Heart right ventricle (tissue), 16 donors: Measurements from ENCODE around the gene NACAD. TPM values are rescaled to one million over a fixed set of nuclear protein-coding genes. Genes with fewer than 3 reads are reported as not detected.

ENCODE experiments used
- ATAC-seq, 8 donors: fragments of 200-7000 bp; cut with Tn5 transposase; one replicate each; pipeline ENCODE4 v1.9.1; 2020; ENCODE audit warnings: mild to moderate bottlenecking in 8 of 8, moderate library complexity in 8 of 8, moderate number of reproducible peaks in 1 of 8
- DNase-seq, 2 donors: peaks; one replicate each; pipeline ENCODE4 v3.0.0-alpha.2; 2020
- H3K27ac ChIP-seq, 10 donors: fragments of 200-600 bp; sonication (generic) in 2 of 10; one replicate each; pipeline versions ENCODE4 v1.5.0 to v1.8.0; 2020 to 2022; ENCODE audit warnings: mild to moderate bottlenecking in 3 of 10
- H3K27me3 ChIP-seq, 7 donors: fragments of 200-600 bp; one replicate each; pipeline ENCODE4 v1.8.0; 2021 to 2022; ENCODE audit warnings: mild to moderate bottlenecking in 2 of 7
- H3K36me3 ChIP-seq, 9 donors: fragments of 200-600 bp; sonication (generic) in 1 of 9; one replicate each; pipeline versions ENCODE4 v1.5.0 to v1.8.0; 2020 to 2022; ENCODE audit warnings: mild to moderate bottlenecking in 2 of 9
- H3K4me1 ChIP-seq, 9 donors: fragments of 200-600 bp; sonication (generic) in 1 of 9; one replicate each; pipeline versions ENCODE4 v1.5.0 to v1.8.0; 2020 to 2022; ENCODE audit warnings: mild to moderate bottlenecking in 4 of 9
- H3K4me3 ChIP-seq, 10 donors: fragments of 200-600 bp; sonication (generic) in 2 of 10; one replicate each; pipeline versions ENCODE4 v1.5.0 to v1.8.0; 2020 to 2022; ENCODE audit warnings: mild to moderate bottlenecking in 7 of 10, moderate library complexity in 2 of 10
- H3K9me3 ChIP-seq, 11 donors: fragments of 200-600 bp in 10 of 11; sonication (generic) in 2 of 11; one replicate each; pipeline versions ENCODE4 v1.5.0 to v1.8.0; 2013 to 2022; ENCODE audit warnings: mild to moderate bottlenecking in 2 of 11, control low read depth in 1 of 11, moderate library complexity in 1 of 11
- CTCF ChIP-seq, 9 donors: fragments of 200-600 bp; sonication (generic) in 2 of 9; IDR thresholded peaks; one replicate each; pipeline versions ENCODE4 v1.5.0 to v1.8.0; 2021 to 2022; ENCODE audit warnings: antibody characterized with exemption in 9 of 9, mild to moderate bottlenecking in 5 of 9, moderate library complexity in 1 of 9
- whole genome bisulfite sequencing, 2 donors: extraction: QIAGEN DNeasy Blood & Tissue Kit; methylation state at CpG; one replicate each; pipeline ENCODE4 v1.1.7; 2013; ENCODE audit warnings: inconsistent platforms in 1 of 2; 5-methylcytosine and 5-hydroxymethylcytosine counted together
- intact Hi-C, 10 donors: fragments of 100-400 bp; cut with DNase I; formaldehyde crosslinking; loops; one replicate each; pipeline versions ENCODE4 v1.11.1 to v1.14.2; 2022
- polyA plus RNA-seq, 2 donors: library from polyadenylated mRNA; stranded (reverse); fragments of 200-250 nt; gene quantifications; one replicate each; pipeline ENCODE4 v1.2.3, GENCODE V29; 2013
- total RNA-seq, 10 donors: library from RNA; stranded (reverse); fragmentation: NEBNext Ultra II Directional in 3 of 10; extraction: Animal tissue kit (Norgen Biotek cat#: 25700) in 3 of 10; gene quantifications; one replicate each; pipeline versions ENCODE4 v1.2.1 to v1.2.4, GENCODE V29; 2021 to 2023
- donor health status: Arrhythmogenic right ventricular cardiomyopathy.
- donor health status: ischemic (EF 13 %, LVEDD 7.1; RV severe dilation, severe dysfunction).
- donor health status: healthy with polysubstance abuse.
- donor health status: DM: no; HTN: yes; CAD: no.
- donor health status: DM: no; HTN: no; CAD: no.
- donor health status: ischemic (EF 25% LVEDD 6.9; RV normal size, moderate dysfunction).
- donor health status: ischemic (EF 25% LVEDD 5.7; RV mildly dilated, moderate dysfunction).
- donor health status: healthy.
- donor health status: DM: yes; HTN: yes; CAD: no.
- donor health status: Ischemic cardiomyopathy.
- donor health status: ischemic (EF 35%, LVEDD 5.7; RV mildly dilated, moderate dysfunction).
- donor health status: nonischemic (EF 11% LVEDD 7.7; RV severe dilation, severe dysfunction).
- donor health status: DM: yes; HTN: yes; CAD: no.
- donor health status: PGD.
- donor health status: ischemic (EF 29% LVEDD 5.4; RV normal size, mild dysfunction).
- donor health status: nonischemic (EF 23%, LVEDD 6.1; RV moderate dilation, normal function).

The NACAD gene
- total and polyA plus RNA-seq, 12 donors = 3.0 to 12.0 (median 4.7) TPM

- no peak for TF ChIP-seq CTCF (IDR thresholded peaks at IDR 0.05)
- no peak overlapping the region for H3K27ac ChIP-seq
- no peaks in the 10 kb centered on the region for H3K27me3 ChIP-seq
- ATAC-seq = no peak
- H3K36me3 ChIP-seq = peaks cover 0 to 100% (median 39%) of the 10 kb centered on the region in 9 donors
- no peaks in the 10 kb centered on the region for H3K9me3 ChIP-seq
- DNase-seq = no peak
- 96 to 97% methylated on average over 15 of the region's 15 CpGs for WGBS, 2 donors
- intact Hi-C loops = no loop called here
- H3K4me3 ChIP-seq = no peak overlapping the region
- peaks cover 0 to 3% (median 0%) of the 10 kb centered on the region in 9 donors for H3K4me1 ChIP-seq
Measured at GRCh38 chr7:45068236-45069023, 20.3 kb downstream of the NACAD start.

- WGBS, 2 donors = 92 to 97% methylated on average over 3 of the region's 3 CpGs
- Histone ChIP-seq H3K36me3 (peaks cover 0 to 97% (median 39%) of the 10 kb centered on the region in 9 donors), H3K27ac (no peak overlapping the region), H3K27me3 (no peaks in the 10 kb centered on the region), H3K4me3 (no peak overlapping the region), H3K4me1 (peaks cover 0 to 9% (median 0%) of the 10 kb centered on the region in 9 donors), H3K9me3 (no peaks in the 10 kb centered on the region)
- DNase-seq (no peak), ATAC-seq (no peak)
- intact Hi-C loops = no loop called here
- TF ChIP-seq CTCF (IDR thresholded peaks at IDR 0.05) = no peak
Measured at GRCh38 chr7:45067582-45067981, 21.2 kb downstream of the NACAD start.

- Histone ChIP-seq H3K36me3 (peaks cover 0 to 91% (median 31%) of the 10 kb centered on the region in 9 donors), H3K4me3 (no peak overlapping the region), H3K27ac (no peak overlapping the region), H3K9me3 (no peaks in the 10 kb centered on the region), H3K4me1 (peaks cover 0 to 13% (median 0%) of the 10 kb centered on the region in 9 donors), H3K27me3 (no peaks in the 10 kb centered on the region)
- 88 to 90% methylated on average over 7 of the region's 7 CpGs for WGBS, 2 donors
- intact Hi-C loops = no loop called here
- ATAC-seq (no peak), DNase-seq (no peak)
- no peak for TF ChIP-seq CTCF (IDR thresholded peaks at IDR 0.05)
Measured at GRCh38 chr7:45066409-45066808, 22.4 kb downstream of the NACAD start.

- Histone ChIP-seq H3K9me3 (no peaks in the 10 kb centered on the region), H3K36me3 (peaks cover 0 to 83% (median 29%) of the 10 kb centered on the region in 9 donors), H3K27ac (no peak overlapping the region), H3K4me1 (peaks cover 0 to 16% (median 0%) of the 10 kb centered on the region in 9 donors), H3K27me3 (no peaks in the 10 kb centered on the region), H3K4me3 (no peak overlapping the region)
- ATAC-seq = no peak
- intact Hi-C loops = no loop called here
- no peak for DNase-seq
- WGBS, 2 donors = 79 to 81% methylated on average over 12 of the region's 12 CpGs
- TF ChIP-seq CTCF (IDR thresholded peaks at IDR 0.05) = no peak
Measured at GRCh38 chr7:45065031-45065995, 23.5 kb downstream of the NACAD start.
